ENCODE data around the gene NPTX1.

NPTX1 gene

GRCh38 chr17:80447790-80448189, 28.6 kb downstream of the NPTX1 start:
- H3K4me3 ChIP-seq (ENCODE audit: low read depth, low read length), result no peak overlapping the region
- DNase-seq (ENCODE audit: low read depth), result no peak
- no peak for TF ChIP-seq CTCF (IDR thresholded peaks at IDR 0.05; ENCODE audit: low read depth, low read length)
- no peak for TF ChIP-seq MYC (IDR thresholded peaks at IDR 0.05; ENCODE audit: low read depth, low read length)
- TF ChIP-seq MAX (IDR thresholded peaks at IDR 0.05; ENCODE audit: low read depth, low read length), result no peak
- no peak for TF ChIP-seq POLR2A (IDR thresholded peaks at IDR 0.05; ENCODE audit: extremely low read depth, insufficient read length)

- no peak overlapping the region for H3K4me3 ChIP-seq (ENCODE audit: low read depth, low read length)
- no peak for DNase-seq (ENCODE audit: low read depth)
- TF ChIP-seq CTCF (IDR thresholded peaks at IDR 0.05; ENCODE audit: low read depth, low read length) (no peak), POLR2A (IDR thresholded peaks at IDR 0.05; ENCODE audit: extremely low read depth, insufficient read length) (no peak), MYC (IDR thresholded peaks at IDR 0.05; ENCODE audit: low read depth, low read length) (no peak), MAX (IDR thresholded peaks at IDR 0.05; ENCODE audit: low read depth, low read length) (no peak)
Measured at GRCh38 chr17:80446645-80447405, 29.6 kb downstream of the NPTX1 start.

GRCh38 chr17:80445726-80446110, 30.7 kb downstream of the NPTX1 start:
- no peak for DNase-seq (ENCODE audit: low read depth)
- no peak for TF ChIP-seq MAX (IDR thresholded peaks at IDR 0.05; ENCODE audit: low read depth, low read length)
- no peak overlapping the region for H3K4me3 ChIP-seq (ENCODE audit: low read depth, low read length)

GRCh38 chr17:80445007-80445725, 31.2 kb downstream of the NPTX1 start:
- no peak overlapping the region for H3K4me3 ChIP-seq (ENCODE audit: low read depth, low read length)
- TF ChIP-seq MYC (IDR thresholded peaks at IDR 0.05; ENCODE audit: low read depth, low read length) (no peak), MAX (IDR thresholded peaks at IDR 0.05; ENCODE audit: low read depth, low read length) (no peak), CTCF (IDR thresholded peaks at IDR 0.05; ENCODE audit: low read depth, low read length) (no peak), POLR2A (IDR thresholded peaks at IDR 0.05; ENCODE audit: extremely low read depth, insufficient read length) (no peak)
- peak; percentile 31 for DNase-seq (ENCODE audit: low read depth)

GRCh38 chr17:80444644-80444979, 31.8 kb downstream of the NPTX1 start:
- TF ChIP-seq MYC (IDR thresholded peaks at IDR 0.05; ENCODE audit: low read depth, low read length) (no peak), MAX (IDR thresholded peaks at IDR 0.05; ENCODE audit: low read depth, low read length) (no peak), CTCF (IDR thresholded peaks at IDR 0.05; ENCODE audit: low read depth, low read length) (no peak), POLR2A (IDR thresholded peaks at IDR 0.05; ENCODE audit: extremely low read depth, insufficient read length) (no peak)
- no peak overlapping the region for H3K4me3 ChIP-seq (ENCODE audit: low read depth, low read length)
- no peak for DNase-seq (ENCODE audit: low read depth)

- H3K4me3 ChIP-seq (ENCODE audit: low read depth, low read length), result no peak overlapping the region
- no peak for DNase-seq (ENCODE audit: low read depth)
- TF ChIP-seq POLR2A (IDR thresholded peaks at IDR 0.05; ENCODE audit: extremely low read depth, insufficient read length) (no peak), MYC (IDR thresholded peaks at IDR 0.05; ENCODE audit: low read depth, low read length) (no peak), MAX (IDR thresholded peaks at IDR 0.05; ENCODE audit: low read depth, low read length) (no peak), CTCF (IDR thresholded peaks at IDR 0.05; ENCODE audit: low read depth, low read length) (no peak)
Measured at GRCh38 chr17:80443916-80444643, 32.3 kb downstream of the NPTX1 start.
